Stimulated activated effector memory CD8-positive, alpha-beta T cell treated with anti-CD3 and anti-CD28 coated beads, Interleukin-12 subunit alpha, Interleukin-12 subunit beta, amount 100 ng/mL, for 72 hours (primary cell): Measurements from ENCODE around the gene SORT1.

ENCODE experiments used
- ATAC-seq: fragments of 150-1000 bp; cut with Tn5 transposase; 2 replicates; pipeline ENCODE4 v1.10.0; 2021
- DNase-seq, 2 donors: peaks; one replicate each; pipeline ENCODE4 v3.0.0; 2021 to 2022; ENCODE audit warnings: low spot score in 2 of 2
- H3K27ac Mint-ChIP-seq: one replicate; pipeline ENCODE4 v1.8.0; 2022; ENCODE audit warnings: mild to moderate bottlenecking, mixed read lengths
- H3K36me3 Mint-ChIP-seq: one replicate; pipeline ENCODE4 v1.8.0; 2022; ENCODE audit warnings: mild to moderate bottlenecking, mixed read lengths
- H3K4me1 Mint-ChIP-seq: one replicate; pipeline ENCODE4 v1.8.0; 2022; ENCODE audit warnings: mixed read lengths
- H3K4me3 Mint-ChIP-seq: one replicate; pipeline ENCODE4 v1.8.0; 2022; ENCODE audit warnings: mild to moderate bottlenecking, mixed read lengths
- H3K9me3 Mint-ChIP-seq: one replicate; pipeline ENCODE4 v1.8.0; 2022; ENCODE audit warnings: mixed read lengths

The SORT1 gene

DNA sequence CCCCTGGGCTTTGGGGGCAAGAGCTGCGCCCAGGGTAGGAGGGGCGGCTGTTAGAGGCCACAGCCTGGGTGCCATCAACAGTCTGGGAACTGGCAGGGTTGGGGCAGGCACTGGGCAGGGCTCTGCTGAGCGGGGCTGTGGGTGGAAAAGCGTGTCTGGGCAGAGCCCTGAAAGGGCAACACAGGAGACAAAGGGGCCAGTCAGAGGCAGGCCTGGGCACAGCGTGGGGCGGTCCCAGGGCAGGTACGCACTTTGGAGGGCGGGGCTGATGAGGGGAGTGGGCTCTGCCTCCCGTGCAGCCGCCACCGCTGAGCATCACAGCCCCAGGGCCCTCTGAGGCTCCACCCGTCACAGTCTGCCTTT lies 134.5 kb downstream of the SORT1 start:
- H3K4me1 Mint-ChIP-seq, result peaks cover 9% of the 10 kb centered on the region
- H3K9me3 Mint-ChIP-seq, result no peaks in the 10 kb centered on the region
- H3K36me3 Mint-ChIP-seq, result no peaks in the 10 kb centered on the region
- DNase-seq, result no peak
- ATAC-seq, result peak; percentile 3
- no peak overlapping the region for H3K4me3 Mint-ChIP-seq
- peak overlapping the region; percentile 77 for H3K27ac Mint-ChIP-seq

DNA sequence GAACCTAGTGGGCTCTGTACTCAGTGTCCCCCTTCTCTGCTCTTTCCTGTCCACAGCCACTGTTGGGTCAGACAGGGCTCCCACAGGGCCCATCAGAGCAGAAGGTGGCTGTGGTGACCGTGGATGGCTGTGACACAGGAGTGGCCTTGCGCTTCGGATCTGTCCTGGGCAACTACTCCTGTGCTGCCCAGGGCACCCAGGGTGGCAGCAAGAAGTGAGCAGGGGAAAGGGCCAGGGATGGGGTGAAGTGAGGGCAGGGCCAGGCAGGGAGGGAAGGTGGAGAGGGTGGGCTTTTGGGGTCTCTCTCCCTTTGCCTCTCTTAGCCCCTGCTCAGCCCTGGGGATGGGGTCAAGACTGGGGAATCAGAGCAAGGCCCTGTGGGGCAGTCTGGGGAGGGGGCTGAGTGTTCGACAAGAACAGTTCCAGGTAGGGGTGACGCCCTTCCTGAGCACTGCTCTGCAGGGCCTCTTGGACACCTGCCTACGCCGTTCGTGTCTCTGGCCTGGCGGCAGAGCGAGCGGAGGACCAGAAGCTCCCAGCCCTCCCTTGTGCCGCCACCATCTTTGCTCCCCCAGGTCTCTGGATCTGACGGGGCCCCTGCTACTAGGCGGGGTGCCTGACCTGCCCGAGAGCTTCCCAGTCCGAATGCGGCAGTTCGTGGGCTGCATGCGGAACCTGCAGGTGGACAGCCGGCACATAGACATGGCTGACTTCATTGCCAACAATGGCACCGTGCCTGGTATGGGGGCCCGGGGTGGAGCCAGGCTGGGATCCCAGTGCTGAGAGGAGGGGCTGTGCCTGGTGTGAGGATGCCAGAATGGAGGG lies 135.3 kb downstream of the SORT1 start:
- peaks cover 15% of the 10 kb centered on the region for H3K4me1 Mint-ChIP-seq
- no peak for DNase-seq
- H3K4me3 Mint-ChIP-seq, result no peak overlapping the region
- no peak for ATAC-seq
- peak overlapping the region; percentile 77 for H3K27ac Mint-ChIP-seq
- H3K36me3 Mint-ChIP-seq, result no peaks in the 10 kb centered on the region
- no peaks in the 10 kb centered on the region for H3K9me3 Mint-ChIP-seq

DNA sequence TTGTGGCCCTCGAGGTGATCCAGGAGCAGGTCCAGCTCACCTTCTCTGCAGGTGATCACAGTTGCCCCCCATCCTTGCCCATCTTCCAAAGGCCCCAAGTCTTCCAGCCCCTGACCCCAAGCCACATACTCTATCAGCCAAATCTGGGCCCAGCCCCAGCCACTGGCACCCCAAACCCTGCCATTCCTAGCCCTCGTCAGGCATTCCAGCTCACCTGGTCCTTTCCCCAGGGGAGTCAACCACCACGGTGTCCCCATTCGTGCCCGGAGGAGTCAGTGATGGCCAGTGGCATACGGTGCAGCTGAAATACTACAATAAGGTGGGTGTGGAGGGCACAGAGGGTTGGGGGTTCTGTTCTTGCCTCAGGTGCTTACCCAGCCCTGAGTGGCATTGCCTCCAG lies 136.1 kb downstream of the SORT1 start:
- no peaks in the 10 kb centered on the region for H3K9me3 Mint-ChIP-seq
- H3K4me3 Mint-ChIP-seq, result no peak overlapping the region
- H3K4me1 Mint-ChIP-seq, result peaks cover 20% of the 10 kb centered on the region
- H3K27ac Mint-ChIP-seq, result no peak overlapping the region
- DNase-seq (no peak), ATAC-seq (no peak)
- no peaks in the 10 kb centered on the region for H3K36me3 Mint-ChIP-seq

DNA sequence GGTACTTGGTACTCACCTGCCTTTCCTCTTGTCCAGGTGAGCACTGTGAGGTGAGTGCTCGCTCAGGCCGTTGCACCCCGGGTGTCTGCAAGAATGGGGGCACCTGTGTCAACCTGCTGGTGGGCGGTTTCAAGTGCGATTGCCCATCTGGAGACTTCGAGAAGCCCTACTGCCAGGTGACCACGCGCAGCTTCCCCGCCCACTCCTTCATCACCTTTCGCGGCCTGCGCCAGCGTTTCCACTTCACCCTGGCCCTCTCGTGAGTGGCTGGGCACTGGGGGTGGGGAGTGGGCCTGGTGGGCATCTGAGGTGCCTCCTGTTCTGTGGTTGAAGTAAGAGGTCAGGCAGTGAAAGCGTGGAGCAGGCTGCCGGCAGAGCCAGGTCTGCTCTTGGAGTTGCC lies 136.7 kb downstream of the SORT1 start:
- H3K4me3 Mint-ChIP-seq, result no peak overlapping the region
- H3K9me3 Mint-ChIP-seq, result no peaks in the 10 kb centered on the region
- ATAC-seq (no peak), DNase-seq (no peak)
- no peak overlapping the region for H3K27ac Mint-ChIP-seq
- H3K4me1 Mint-ChIP-seq, result peaks cover 23% of the 10 kb centered on the region
- no peaks in the 10 kb centered on the region for H3K36me3 Mint-ChIP-seq

DNA sequence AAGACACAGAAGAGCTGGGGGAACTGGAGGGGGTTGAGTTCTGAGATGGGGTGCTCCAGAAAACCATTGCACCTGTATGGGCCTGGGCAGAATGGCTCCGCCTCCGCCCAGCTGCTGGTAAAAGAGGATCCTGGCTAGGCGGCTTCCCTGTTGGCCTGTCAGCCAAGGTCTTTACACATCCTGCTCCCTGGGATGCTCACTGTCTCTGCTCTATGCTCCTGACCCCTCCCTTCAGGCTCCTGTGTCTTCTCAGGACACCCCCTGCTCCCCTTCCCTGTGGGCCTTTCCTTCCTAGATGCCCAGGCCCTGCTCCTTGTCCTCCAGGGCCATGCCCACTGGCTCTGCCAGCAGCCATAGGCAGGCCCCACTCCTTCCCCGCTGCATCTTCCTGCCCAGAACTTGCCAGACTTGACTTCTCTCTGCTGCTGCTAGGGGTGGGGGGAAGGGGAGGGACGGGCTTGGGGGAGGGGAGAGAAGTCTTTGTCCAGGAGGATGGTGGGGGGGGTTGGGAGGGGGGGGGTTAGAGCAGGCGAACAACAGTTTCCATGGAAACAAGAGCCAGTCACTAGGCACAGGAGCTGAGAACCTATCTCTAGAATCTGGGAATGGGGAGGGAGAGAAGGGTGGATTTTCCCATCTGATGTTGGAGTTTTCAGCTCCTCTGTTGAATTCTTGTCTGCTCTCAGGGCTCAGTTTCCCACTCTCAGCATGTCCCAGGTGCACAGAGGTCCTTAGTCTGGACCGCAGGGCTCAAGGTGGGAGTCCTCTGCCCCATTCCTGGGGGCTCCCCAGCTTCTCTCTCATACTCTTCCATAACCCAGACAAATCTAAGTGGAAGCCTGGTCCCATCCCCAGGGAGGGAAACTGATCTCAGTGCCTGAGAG lies 137.8 kb downstream of the SORT1 start:
- no peaks in the 10 kb centered on the region for H3K9me3 Mint-ChIP-seq
- no peak overlapping the region for H3K4me3 Mint-ChIP-seq
- no peak for DNase-seq
- no peaks in the 10 kb centered on the region for H3K36me3 Mint-ChIP-seq
- peaks cover 34% of the 10 kb centered on the region for H3K4me1 Mint-ChIP-seq
- H3K27ac Mint-ChIP-seq, result peak overlapping the region; percentile 37
- no peak for ATAC-seq
